GM12891 (cell line): Measurements from ENCODE around the gene NKX6-1.

Experiments used
- POLR2AphosphoS5 ChIP-seq: IDR thresholded peaks from 2 replicates; pipeline ENCODE4 v1.6.1; 2011; ENCODE audit warnings: low read depth, low read length, control low read depth
- TAF1 ChIP-seq: IDR thresholded peaks from 2 replicates; pipeline ENCODE4 v1.6.1; 2011; ENCODE audit warnings: low read depth, low read length, control low read depth

DNA sequence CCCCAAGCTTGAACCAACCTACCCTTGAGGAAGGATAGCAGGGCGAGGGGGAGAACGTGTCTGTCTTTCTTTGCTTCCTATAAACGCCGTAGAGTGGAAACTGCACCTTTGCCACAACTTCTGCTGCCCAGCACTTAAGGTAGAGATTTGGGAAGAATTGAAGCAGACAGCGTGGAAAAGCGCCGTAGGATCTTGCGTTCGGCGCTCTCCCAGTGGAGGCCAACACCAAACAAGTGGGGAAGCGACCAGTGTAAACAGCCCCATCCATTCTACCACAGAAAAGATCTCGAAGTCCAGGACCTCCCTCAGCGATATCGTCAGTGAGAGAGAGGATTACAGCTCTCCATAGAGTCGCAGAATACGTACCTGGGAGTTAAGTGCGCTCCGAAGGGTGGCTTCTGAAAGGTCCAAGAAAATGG, 3.9 kb upstream of the NKX6-1 start:
- TF ChIP-seq TAF1 (no peak), POLR2AphosphoS5 (no peak)
